Measurements from ENCODE around the gene OPALIN.

Gene OPALIN

GRCh38 chr10:96358851-96359540, at the start of gene OPALIN:
Gene OPALIN (minus strand): TSS chr10:96359002. CDS start chr10:96358896, 106 bp downstream.
- DNase-seq (ENCODE audit: low read depth, low spot score): no peak
- Histone ChIP-seq H3K9ac (ENCODE audit: insufficient read length) (no peak within 1 kb of the TSS), H3K36me3 (ENCODE audit: insufficient read depth, low read length) (no peaks in the 10 kb centered on the region), H3K27ac (no peak within 1 kb of the TSS), H3K4me3 (no peak within 1 kb of the TSS), H3K9me3 (ENCODE audit: low read depth, low read length) (no peaks in the 10 kb centered on the region)
- no peak for TF ChIP-seq POLR2AphosphoS5 (IDR thresholded peaks at IDR 0.05; ENCODE audit: borderline replicate concordance, low read depth, low read length)
- TF ChIP-seq EZH2 (IDR thresholded peaks at IDR 0.05): no peak
- no peak for TF ChIP-seq FOXP2 (optimal IDR thresholded peaks at IDR 0.05; ENCODE audit: control extremely low read depth, extremely low read length, insufficient read depth)

DNA sequence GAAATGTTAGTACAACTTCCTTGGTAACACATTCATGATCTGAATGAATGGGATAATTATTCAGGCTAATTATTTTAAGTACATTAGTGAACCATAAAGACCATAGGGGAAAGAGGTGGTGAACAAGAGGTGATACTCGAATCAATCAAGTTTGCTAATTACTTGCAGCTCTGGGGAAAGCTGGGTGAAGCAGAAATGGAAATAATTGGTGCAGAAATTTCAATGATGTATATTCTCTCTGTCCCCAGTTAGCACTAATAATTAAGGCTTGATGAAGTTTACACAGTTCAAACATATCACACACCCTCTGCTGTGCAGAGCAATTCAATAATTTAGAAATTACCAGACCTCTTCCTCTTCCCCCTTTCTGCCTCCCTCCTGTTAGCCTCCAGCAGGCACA, 49.4 kb upstream of the OPALIN start:
- TF ChIP-seq POLR2AphosphoS5 (IDR thresholded peaks at IDR 0.05; ENCODE audit: borderline replicate concordance, low read depth, low read length) (no peak), EZH2 (IDR thresholded peaks at IDR 0.05) (no peak)
- H3K36me3 ChIP-seq (ENCODE audit: insufficient read depth, low read length): no peaks in the 10 kb centered on the region

GRCh38 chr10:96407560-96408069, 48.8 kb upstream of the OPALIN start:
- no peak overlapping the region for H3K4me3 ChIP-seq
- H3K9me3 ChIP-seq (ENCODE audit: low read depth, low read length): no peaks in the 10 kb centered on the region
- no peak overlapping the region for H3K27ac ChIP-seq
- no peak overlapping the region for H3K9ac ChIP-seq (ENCODE audit: insufficient read length)
- no peaks in the 10 kb centered on the region for H3K36me3 ChIP-seq (ENCODE audit: insufficient read depth, low read length)
- TF ChIP-seq POLR2AphosphoS5 (IDR thresholded peaks at IDR 0.05; ENCODE audit: borderline replicate concordance, low read depth, low read length) (no peak), EZH2 (IDR thresholded peaks at IDR 0.05) (no peak), FOXP2 (optimal IDR thresholded peaks at IDR 0.05; ENCODE audit: control extremely low read depth, extremely low read length, insufficient read depth) (no peak)
- no peak for DNase-seq (ENCODE audit: low read depth, low spot score)

More for the DNA sequence above, 49.4 kb upstream of the OPALIN start:
- no peaks in the 10 kb centered on the region for H3K9me3 ChIP-seq (ENCODE audit: low read depth, low read length)
- H3K4me3 ChIP-seq: no peak overlapping the region
- DNase-seq (ENCODE audit: low read depth, low spot score): no peak
- no peak overlapping the region for H3K27ac ChIP-seq
- H3K9ac ChIP-seq (ENCODE audit: insufficient read length): no peak overlapping the region

DNA sequence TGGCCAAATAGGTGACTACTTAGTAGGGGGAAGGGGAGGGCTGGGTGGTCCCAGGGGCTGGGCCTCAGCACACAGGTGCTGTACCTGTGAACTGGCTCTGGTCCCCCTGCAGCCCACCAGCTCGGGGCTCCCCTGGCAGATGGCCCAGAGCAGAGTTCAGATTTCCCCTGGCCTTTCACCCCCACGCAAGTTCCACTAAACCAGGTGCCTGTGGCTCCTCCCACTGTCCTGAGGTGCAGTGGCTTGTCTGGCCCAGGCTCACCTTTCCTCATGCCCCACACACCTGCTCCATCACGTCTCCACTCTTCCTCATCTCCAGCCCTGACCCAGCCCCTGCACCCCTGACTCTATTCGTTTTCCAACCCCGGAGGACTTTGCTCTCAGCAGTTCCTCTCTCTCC, 47.3 kb upstream of the OPALIN start:
- DNase-seq (ENCODE audit: low read depth, low spot score): no peak

GRCh38 chr10:96402417-96403305, 43.9 kb upstream of the OPALIN start:
- Histone ChIP-seq H3K9ac (ENCODE audit: insufficient read length) (no peak overlapping the region), H3K9me3 (ENCODE audit: low read depth, low read length) (no peaks in the 10 kb centered on the region), H3K36me3 (ENCODE audit: insufficient read depth, low read length) (no peaks in the 10 kb centered on the region), H3K27ac (no peak overlapping the region), H3K4me3 (no peak overlapping the region)
- TF ChIP-seq FOXP2 (optimal IDR thresholded peaks at IDR 0.05; ENCODE audit: control extremely low read depth, extremely low read length, insufficient read depth) (no peak), POLR2AphosphoS5 (IDR thresholded peaks at IDR 0.05; ENCODE audit: borderline replicate concordance, low read depth, low read length) (no peak), EZH2 (IDR thresholded peaks at IDR 0.05) (no peak)
- DNase-seq (ENCODE audit: low read depth, low spot score): no peak

More for the DNA sequence above, 47.3 kb upstream of the OPALIN start:
- Histone ChIP-seq H3K9me3 (ENCODE audit: low read depth, low read length) (no peaks in the 10 kb centered on the region), H3K27ac (no peak overlapping the region), H3K9ac (ENCODE audit: insufficient read length) (no peak overlapping the region), H3K36me3 (ENCODE audit: insufficient read depth, low read length) (no peaks in the 10 kb centered on the region), H3K4me3 (no peak overlapping the region)
- no peak for TF ChIP-seq FOXP2 (optimal IDR thresholded peaks at IDR 0.05; ENCODE audit: control extremely low read depth, extremely low read length, insufficient read depth)
- TF ChIP-seq POLR2AphosphoS5 (IDR thresholded peaks at IDR 0.05; ENCODE audit: borderline replicate concordance, low read depth, low read length): no peak
- no peak for TF ChIP-seq EZH2 (IDR thresholded peaks at IDR 0.05)

GRCh38 chr10:96401036-96401435, 42.2 kb upstream of the OPALIN start:
- H3K36me3 ChIP-seq (ENCODE audit: insufficient read depth, low read length): no peaks in the 10 kb centered on the region
- DNase-seq (ENCODE audit: low read depth, low spot score): no peak
- no peaks in the 10 kb centered on the region for H3K9me3 ChIP-seq (ENCODE audit: low read depth, low read length)
- no peak overlapping the region for H3K27ac ChIP-seq
- H3K9ac ChIP-seq (ENCODE audit: insufficient read length): no peak overlapping the region
- TF ChIP-seq FOXP2 (optimal IDR thresholded peaks at IDR 0.05; ENCODE audit: control extremely low read depth, extremely low read length, insufficient read depth) (no peak), EZH2 (IDR thresholded peaks at IDR 0.05) (no peak), POLR2AphosphoS5 (IDR thresholded peaks at IDR 0.05; ENCODE audit: borderline replicate concordance, low read depth, low read length) (no peak)
- H3K4me3 ChIP-seq: no peak overlapping the region

- Histone ChIP-seq H3K9ac (ENCODE audit: insufficient read length) (no peak overlapping the region), H3K36me3 (ENCODE audit: insufficient read depth, low read length) (no peaks in the 10 kb centered on the region), H3K27ac (no peak overlapping the region), H3K9me3 (ENCODE audit: low read depth, low read length) (no peaks in the 10 kb centered on the region), H3K4me3 (no peak overlapping the region)
- no peak for DNase-seq (ENCODE audit: low read depth, low spot score)
- no peak for TF ChIP-seq FOXP2 (optimal IDR thresholded peaks at IDR 0.05; ENCODE audit: control extremely low read depth, extremely low read length, insufficient read depth)
- no peak for TF ChIP-seq EZH2 (IDR thresholded peaks at IDR 0.05)
- no peak for TF ChIP-seq POLR2AphosphoS5 (IDR thresholded peaks at IDR 0.05; ENCODE audit: borderline replicate concordance, low read depth, low read length)
Observed at GRCh38 chr10:96400465-96400864, 41.7 kb upstream of the OPALIN start.

GRCh38 chr10:96397902-96398301, 39.1 kb upstream of the OPALIN start:
- TF ChIP-seq EZH2 (IDR thresholded peaks at IDR 0.05): no peak
- TF ChIP-seq FOXP2 (optimal IDR thresholded peaks at IDR 0.05; ENCODE audit: control extremely low read depth, extremely low read length, insufficient read depth): no peak
- no peak for TF ChIP-seq POLR2AphosphoS5 (IDR thresholded peaks at IDR 0.05; ENCODE audit: borderline replicate concordance, low read depth, low read length)
- Histone ChIP-seq H3K9ac (ENCODE audit: insufficient read length) (no peak overlapping the region), H3K9me3 (ENCODE audit: low read depth, low read length) (no peaks in the 10 kb centered on the region), H3K4me3 (no peak overlapping the region), H3K27ac (no peak overlapping the region), H3K36me3 (ENCODE audit: insufficient read depth, low read length) (no peaks in the 10 kb centered on the region)
- no peak for DNase-seq (ENCODE audit: low read depth, low spot score)

Measured in SK-N-MC (cell line).